Stimulated activated CD8-positive, alpha-beta memory T cell treated with anti-CD3 and anti-CD28 coated beads, Interleukin-4, amount 100 ng/mL, for 24 hours (primary cell): Measurements from ENCODE around the gene ICOSLG.
"Not testable (repeated sequence)": the region's sequence is repeated elsewhere in the genome, so short reads cannot be mapped to it uniquely, and the experiment has no call there.

ENCODE experiments used
- DNase-seq: peaks from one replicate; pipeline ENCODE4 v3.0.0-alpha.2; 2020; ENCODE audit warnings: low read depth

Gene ICOSLG

DNA sequence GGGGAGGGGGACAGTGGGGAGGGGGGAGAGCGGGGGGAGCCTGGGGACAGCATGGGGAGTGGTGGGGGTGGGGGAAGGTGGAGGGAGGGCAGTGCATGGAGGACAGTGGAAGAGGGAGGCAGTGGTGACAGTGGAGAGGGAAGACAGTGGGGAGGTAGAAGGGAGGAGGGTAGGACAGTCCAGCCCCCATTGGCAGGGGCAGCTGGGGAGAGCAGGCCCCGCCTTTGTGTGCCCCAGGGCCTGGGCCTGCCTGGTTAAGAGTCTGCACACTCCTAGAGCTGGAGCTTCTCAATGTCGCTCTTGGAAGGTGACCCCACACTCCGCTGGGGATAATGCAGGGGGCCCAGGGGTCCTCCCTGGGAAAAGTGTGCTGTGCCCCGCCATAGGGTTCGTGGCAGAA, 15.1 kb downstream of the ICOSLG start:
- not testable (repeated sequence) for DNase-seq

DNA sequence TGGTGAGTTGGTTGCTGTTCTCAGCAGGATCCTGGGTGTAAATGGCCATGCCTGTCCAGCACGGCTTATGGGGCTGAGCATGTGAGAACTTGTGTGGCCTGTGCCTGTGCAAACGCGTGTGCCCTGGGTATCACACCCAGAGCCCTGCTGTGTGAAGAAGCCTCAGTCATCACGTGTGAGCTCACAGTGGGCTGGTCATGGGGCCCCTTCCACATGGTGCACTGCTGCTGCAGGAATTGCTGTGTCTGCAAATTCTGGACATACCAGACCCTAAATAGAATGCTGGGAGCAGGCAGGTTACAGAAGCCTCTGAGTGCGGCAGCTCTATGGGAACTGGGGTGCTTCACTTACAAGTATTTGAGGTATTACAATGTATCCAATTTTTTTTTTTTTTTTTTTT, 17.4 kb downstream of the ICOSLG start:
- not testable (repeated sequence) for DNase-seq

DNA sequence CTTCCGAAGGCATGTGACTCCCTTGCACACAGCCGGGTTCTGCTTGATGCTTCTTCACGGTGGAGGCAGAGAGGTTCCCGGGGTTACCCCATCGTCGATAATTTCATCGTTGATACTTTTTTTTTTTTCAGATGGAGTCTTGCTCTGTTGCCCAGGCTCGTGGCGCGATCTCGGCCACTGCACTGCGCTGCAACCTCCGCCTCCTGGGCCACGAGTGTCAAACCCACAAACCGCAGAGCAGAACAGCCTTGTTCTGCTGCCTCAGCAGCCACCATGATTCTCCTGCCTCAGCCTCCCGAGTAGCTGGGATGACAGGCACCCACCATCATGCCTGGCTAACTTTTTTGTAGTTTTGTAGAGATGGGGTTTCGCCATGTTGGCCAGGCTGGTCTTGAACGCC, 20.1 kb downstream of the ICOSLG start:
- DNase-seq, result not testable (repeated sequence)

DNA sequence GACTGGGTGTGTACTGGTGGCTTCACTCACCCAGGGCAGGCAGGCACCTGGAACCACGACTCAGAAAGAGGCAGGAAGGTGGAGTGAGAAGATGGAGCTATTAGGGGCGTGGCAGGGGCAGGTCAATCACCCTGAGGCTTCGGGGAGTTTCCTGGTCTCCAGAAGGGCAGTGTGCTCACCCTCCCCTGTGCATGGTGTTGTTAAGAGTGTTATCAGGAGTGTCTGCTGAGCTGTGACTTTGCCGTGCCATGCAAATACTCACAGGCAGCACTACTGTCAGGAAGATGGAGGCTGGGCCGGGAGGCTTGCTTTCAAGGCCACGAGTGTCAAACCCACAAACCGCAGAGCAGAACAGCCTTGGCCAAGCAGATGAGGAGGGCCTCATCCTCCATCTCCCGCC, 22.3 kb downstream of the ICOSLG start:
- DNase-seq, result not testable (repeated sequence)

DNA sequence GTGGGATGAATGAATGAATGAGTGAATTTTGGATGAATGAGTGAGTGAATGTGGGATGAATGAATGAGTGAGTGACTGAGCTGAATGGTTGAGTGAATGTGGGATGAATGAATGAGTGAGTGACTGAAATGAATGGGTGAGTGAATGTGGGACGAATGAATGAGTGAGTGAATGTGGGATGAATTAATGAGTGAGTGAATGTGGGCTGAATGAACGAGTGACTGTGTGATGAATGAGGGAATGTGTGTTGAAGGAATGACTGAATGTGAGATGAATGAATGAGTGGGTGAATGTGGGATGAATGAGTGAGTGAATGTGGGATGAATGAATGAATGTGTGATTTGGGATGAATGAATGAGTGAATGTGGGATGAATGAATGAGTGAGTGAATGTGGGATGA, 28.8 kb downstream of the ICOSLG start:
- DNase-seq, result not testable (repeated sequence)

DNA sequence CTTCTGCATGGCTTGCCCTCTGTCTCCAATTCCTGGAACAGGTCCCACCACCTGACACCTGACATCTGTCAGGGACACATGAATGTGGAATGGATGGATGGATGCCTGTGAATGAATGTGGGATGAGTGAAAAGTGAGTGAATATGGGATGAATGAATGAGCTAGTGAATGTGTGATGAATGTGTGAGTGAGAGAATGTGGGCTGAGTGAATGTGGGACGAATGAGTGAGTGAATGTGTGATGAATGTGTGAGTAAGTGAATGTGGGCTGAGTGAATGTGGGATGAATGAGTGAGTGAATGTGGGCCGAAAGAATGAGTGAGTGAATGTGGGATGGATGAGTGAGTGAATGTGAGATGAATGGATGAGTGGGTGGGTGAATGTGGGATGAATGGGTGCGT, 29.2 kb downstream of the ICOSLG start:
- not testable (repeated sequence) for DNase-seq

DNA sequence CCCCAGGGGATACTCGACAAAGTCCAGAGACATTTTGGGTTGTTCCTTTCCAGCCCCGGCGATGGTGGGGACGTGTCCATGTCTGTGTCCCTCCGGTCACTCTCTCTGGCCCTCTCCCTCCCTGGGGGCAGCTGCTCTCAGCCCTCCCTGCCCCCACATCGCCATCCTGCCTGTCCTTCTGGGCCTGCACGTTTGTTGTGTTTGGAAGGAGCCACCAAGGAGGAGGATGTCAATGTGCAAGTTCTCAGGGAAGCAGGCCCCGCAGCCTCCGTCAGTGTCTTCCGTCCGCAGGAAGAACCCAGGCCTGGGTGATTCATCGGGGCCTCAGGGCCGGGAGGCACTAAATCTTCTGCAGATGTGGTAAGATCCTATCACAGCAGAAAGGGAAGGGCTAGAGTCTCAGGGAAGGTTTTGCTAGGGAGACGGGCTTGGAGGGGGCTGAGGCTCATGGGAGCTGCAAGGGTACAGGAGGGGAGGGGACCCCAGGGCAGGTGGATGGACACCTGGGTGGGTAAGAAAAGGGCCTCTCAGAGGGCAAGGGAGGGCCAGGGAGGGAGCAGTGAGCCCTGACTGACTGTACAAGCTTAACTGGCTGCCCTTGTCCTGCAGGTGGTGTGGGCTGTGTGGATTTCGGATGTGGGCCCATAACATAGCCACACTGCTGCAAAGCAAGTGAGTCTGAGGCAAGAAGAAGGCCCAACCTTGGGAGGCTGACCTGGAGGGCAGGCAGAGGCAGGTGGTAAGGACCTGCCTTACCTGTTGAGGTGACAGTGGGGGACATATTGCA, 32.7 kb downstream of the ICOSLG start:
- not testable (repeated sequence) for DNase-seq

DNA sequence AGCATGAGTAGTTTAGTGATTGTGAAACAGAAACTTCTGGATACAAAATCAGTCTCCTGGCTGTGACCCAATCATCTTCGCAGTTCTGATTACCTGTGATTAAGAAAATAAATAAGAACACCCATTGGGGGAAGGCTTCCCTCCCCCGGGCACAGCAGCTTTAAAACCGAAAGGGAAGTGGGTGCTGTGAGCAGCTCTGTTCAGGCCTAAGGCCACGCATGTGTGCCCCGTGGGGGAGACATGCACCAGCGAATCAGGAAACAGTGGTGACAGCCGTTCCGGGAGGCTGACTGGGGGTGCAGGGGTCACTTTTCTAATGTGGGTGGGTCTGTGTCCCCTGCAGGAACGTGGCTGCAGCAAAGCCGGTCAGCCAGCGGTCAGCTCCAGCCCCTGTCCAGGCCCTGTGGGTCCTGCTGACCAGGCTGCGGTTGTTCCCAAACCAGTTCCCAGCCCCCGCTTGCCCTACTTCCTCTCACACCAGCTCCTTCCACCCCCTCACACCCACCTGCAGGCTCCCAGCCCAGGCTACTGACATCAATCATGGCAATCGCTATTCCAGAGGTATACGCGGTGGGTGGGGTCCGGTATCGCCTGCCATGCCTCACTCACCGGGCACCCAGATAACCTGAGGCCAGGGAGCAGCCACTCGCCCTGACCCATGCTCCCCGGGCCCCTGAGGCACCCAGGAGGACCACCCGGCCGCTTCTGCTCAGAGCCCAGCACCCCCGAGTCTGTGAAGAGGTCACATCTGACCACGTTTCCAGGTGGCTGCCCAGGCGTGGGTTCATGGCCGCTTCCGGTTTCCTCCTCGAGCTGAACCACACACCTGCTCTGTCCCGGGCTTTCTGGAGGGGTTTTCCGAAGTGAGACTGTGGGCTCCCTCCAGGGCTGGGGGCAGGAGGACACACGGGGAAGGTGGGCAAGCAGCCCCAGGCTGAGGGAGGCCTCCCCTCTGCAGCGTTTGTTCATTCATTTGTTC, 33.8 kb downstream of the ICOSLG start:
- not testable (repeated sequence) for DNase-seq

DNA sequence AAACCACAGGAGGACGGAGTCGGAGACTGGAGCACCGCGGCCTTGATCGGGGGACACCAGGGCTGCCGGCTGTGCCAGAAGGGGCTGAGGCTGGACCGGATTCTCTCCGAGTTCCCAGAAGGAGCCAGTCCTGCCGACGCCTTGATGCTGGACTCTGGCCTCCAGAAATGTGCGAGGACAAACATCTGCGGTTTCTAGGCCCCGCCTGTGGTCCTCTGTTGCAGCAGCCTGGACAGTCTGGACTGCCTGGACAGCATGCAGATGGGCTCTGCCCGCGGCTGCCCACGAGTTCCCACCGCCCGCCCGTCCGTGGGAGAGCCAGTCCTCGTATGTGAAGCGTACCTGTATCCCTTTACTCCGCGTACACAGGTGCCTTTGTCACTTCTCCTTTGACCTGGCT, 34.6 kb downstream of the ICOSLG start:
- DNase-seq, result not testable (repeated sequence)

DNA sequence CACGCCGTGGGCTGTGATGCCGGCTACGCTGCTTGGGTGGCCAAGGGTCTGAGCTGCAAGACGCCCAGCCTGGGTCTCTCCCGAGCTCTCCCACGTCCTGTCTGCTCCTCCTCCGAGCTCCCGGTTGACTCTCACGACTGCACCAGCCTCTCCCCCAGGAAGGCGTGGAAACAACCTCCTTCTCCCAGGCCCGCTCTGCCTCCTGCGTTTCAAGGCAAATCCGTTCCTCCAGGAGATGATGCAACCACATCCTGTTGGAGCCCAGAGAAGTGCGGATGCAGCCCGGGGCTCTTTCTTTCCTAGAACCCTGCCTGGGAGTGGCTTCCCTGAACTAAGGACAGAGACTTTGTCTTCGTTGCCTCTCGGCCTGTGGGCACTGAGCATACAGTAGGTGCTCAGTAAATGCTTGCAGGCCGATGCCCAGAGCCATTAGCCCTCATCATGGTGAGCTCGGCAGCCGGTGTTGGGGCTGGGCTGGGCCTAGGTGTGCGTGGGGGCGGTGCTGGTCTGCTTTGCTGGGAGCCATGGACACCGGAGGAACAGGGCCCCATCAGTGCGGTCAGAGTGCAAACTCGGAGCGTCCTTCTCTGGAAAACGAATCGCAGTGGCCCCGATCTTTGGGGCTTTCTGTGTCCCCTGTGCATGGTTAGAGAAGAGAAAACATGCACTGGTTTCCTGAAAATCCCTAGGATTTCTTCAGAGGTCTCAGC, 38.0 kb downstream of the ICOSLG start:
- DNase-seq, result not testable (repeated sequence)

DNA sequence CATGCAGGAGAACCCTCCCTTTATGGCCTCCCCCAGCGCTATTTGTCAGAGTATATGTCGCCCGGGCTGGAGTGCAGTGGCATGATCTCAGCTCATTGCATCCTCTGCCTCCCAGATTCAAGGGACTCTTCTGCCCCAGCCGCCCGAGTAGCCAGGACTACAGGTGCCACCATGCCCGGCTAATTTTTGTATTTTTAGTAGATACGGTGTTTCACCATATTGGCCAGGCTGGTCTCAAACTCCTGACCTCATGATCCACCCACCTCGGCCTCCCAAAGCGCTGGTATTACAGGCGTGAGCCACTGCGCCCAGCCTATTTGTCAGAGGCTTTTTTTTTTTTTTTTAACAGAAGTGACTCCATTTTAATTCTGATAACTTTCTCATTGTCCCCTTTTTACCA, 40.7 kb downstream of the ICOSLG start:
- DNase-seq, result not testable (repeated sequence)

DNA sequence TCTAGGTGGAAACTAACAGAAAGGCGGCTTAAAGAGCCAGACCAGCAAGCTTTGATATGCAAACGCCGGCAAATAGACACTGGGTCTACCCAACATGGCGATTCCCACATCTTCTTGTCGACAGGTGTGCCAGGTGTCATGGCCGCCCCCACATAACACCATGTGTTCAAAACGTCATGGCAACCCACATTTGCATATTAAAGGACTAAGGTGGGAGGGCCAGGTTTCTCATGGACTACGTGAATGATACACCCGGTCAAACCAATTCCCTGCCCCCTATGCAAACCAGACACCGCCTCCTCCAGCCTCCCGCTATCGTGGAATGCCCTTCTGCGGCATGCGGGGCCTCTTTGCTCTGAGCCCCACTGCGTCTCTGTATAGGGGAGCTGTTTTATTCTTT, 41.3 kb downstream of the ICOSLG start:
- no peak for DNase-seq

DNA sequence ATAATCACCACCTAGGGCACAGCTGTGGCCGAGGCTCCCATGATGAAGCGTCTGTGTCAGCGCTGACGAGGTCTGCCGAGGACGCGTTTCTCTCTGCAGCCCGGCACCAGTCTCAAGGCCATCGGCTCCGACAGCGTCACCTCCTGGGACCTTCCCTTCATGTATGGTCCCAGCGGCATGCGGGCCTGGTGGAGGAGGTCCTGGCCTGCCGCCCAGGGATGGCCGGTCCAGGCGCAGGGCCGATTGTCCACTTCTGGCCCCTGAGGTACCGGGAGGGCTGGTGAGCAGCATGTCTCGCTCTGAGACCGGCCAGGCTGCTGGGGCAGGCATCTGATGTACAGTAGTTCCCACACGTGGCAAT, 43.6 kb downstream of the ICOSLG start:
- DNase-seq, result not testable (repeated sequence)

DNA sequence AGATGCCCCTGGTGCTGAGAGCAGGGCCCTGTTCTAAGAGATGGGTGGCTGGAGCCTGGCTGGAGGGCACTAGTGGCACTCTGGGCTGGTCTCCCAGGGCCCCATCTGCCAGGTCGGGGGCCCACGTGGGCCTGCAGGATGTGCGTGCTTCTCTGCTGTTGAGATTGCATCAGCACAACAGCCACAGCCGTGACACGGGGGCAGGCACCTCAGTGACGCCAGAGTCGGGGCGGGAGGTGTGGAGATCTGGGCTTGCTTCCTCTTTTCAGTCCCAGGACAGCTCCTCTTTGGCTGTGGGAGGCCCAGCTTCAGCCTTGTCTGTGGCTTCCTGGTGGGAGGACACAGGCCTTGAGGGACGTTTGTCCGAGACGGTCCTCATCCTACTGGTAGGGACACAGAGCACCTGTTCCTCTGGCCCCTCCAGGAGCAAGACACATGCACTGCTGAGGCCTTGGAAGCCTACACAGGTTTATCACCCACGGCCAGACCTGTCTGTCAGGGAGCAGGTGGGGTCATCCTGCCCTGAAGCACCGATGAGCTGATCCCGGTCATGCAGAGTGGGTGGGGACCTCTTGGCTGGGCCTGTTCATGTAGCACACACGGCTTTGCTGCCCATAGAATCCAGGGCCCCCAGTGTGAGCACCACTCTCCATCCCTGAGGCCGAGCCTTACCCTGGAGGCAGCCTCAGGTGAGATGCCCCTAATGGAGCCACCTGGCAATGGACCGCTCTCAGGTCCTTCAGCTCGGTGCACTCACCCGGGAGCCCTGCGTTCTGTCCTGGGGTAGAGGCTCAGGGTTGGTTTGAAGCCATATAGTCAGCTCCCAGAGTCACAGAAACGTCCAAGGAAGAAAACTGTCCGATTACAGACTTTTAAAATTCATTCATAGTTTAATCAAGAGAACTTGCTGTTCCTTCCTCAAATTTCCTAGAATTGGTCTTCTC, 44.3 kb downstream of the ICOSLG start:
- not testable (repeated sequence) for DNase-seq

DNA sequence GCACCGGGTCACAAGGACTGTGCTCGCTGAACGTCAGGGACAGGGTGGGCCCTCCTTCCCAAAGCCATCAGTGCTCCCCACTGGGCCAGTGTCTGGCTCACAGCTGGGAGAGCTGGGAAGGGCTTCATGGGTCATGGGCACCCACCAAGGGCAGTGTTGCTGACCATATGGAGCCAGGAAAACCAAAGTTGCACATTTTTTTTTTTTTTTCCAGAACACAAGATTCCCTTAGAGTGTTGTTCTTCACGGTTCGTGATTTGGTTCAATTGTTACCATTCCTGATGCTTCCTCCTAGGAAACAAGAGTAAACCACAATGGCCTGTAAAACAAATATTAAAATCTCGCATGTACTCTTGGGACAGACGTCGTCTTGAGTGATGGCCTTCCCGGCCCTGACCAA, 45.9 kb downstream of the ICOSLG start:
- DNase-seq, result not testable (repeated sequence)

DNA sequence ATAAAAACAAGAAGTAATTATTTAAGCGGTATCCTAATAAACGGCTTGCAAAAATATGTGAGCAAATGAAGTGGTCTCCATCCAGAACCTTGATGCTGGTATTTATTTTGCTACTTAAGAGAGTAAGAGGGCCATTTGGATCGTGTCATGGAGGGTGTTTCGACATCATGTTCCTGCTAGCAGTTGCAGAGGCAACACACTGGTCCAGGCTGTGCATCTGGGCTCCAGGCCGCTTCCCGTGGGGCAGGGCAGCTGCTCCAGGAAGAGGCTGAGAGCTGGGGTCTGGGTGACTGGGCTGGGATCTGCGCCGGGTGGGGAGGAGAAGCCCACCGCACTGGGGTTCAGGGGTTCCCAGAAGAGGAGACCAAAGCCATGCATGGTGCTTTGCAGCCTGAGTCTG, 46.3 kb downstream of the ICOSLG start:
- not testable (repeated sequence) for DNase-seq

DNA sequence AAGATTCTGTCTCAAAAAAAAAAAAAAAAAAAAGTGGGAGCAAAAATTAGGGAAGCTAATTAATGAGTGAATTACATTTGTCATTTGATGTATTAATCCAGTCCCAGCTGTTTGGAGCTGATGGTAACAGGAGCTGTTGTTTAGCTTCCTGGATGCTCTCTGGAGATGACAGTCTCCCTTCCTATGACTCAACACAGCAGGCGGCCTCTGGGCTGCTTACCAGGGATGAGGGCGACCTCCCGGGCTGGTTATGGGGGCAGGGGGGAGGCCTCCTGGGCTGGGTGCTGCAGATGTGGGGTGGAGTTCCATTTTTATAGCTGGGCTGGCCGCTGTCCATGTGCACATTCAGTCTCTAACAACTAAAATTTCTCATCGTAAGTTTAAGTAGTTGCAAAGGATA, 47.6 kb downstream of the ICOSLG start:
- not testable (repeated sequence) for DNase-seq

DNA sequence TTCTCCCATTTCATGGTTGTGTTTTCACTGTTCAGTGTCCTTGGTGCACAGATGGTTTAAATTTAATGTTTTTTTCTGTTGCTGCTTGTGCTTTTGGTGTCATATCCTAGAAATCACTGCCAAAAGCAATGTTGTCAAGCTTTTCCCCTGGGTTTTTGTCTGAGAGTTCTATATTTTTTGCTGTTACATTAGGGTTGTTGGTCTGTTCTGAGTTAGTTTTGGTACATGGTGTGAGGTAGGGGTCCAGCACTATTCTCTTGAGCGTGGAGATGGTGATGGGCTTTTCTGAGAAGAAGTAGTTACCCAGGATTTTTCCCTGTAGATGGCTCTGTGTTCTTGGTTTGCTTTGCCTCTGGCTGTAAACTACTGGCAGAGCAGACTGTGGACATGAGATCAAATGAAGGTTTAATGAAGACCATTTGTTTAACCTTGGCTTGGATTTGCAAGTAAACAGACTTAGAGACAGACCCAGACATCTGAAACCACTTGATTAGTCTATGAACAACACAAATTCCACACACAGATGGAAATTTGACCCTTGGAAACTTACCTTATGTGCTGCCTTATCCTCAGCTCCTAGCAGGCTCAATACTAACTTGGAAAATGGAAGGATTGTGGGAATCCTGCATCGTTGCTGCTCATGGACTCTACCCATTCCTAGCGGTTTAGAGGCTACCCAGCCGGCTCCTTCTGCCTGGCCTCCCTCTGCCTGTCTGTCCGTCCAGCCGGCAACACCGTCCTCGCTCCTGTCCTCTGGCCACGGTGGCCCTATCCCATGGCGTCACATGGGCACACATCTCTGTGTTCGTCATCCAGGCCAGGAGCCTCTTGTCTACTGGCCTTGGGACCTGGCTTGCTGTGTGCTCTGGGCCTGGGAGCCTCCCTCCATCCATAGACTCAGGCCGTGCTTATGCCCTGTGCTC, 50.1 kb downstream of the ICOSLG start:
- not testable (repeated sequence) for DNase-seq

DNA sequence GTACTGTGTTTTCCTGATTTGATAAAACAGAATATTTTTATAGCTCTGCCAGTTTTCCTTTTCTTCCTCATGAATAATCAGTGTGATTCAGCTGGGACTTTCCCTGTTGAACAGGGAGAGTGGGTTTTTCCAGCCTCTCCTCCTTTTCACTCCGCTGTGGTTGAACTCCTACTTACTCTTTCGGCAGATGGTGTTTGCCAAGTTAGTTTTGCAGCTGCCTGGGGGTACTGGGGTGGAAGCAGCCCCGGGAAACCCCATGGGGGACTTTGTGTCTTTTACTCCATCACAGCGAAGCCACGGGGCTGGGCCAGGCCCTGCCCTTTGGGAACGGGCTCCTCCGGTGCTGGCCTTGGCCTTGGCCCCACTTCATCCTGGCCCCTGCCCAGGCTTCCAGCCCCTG, 55.9 kb downstream of the ICOSLG start:
- not testable (repeated sequence) for DNase-seq

DNA sequence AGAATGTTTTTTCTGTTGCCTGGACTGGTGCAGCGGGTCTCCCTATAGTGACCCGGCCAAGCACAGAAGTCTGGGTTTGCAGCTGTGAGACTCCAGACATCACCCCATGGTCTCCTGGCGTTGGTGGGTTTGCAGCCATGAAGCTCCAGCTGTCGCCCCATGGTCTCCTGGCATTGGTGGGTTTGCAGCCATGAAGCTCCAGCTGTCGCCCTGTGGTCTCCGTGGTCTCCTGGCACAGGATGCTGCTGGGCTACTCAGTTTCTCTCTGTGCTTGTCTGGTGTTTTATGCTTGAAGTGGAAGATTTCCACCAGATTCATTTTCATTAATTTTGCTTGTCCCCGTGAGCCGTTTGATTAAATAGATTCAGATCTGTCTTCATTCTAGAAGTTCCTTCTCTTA, 58.5 kb downstream of the ICOSLG start:
- not testable (repeated sequence) for DNase-seq
